Stimulated activated CD8-positive, alpha-beta memory T cell treated with anti-CD3 and anti-CD28 coated beads, Interleukin-7, amount 100 ng/mL, for 4 hours (primary cell): Measurements from ENCODE around the gene MRGPRD.

Source experiments
- DNase-seq, 2 donors: peaks; one replicate each; pipeline ENCODE4 v3.0.0-alpha.2; 2020; ENCODE audit warnings: low read depth in 2 of 2

Gene MRGPRD

GRCh38 chr11:68968306-68969250 is 12.2 kb downstream of the MRGPRD start:
- no peak for DNase-seq

- DNase-seq: no peak
These were observed 13.6 kb downstream of the MRGPRD start for GRCh38 chr11:68966894-68967780.

- no peak for DNase-seq
These were observed 14.6 kb downstream of the MRGPRD start for GRCh38 chr11:68965901-68966853.

GRCh38 chr11:68963779-68964178 is 17.0 kb downstream of the MRGPRD start:
- no peak for DNase-seq

GRCh38 chr11:68962527-68963250 is 18.1 kb downstream of the MRGPRD start:
- DNase-seq: no peak

GRCh38 chr11:68961245-68961644 is 19.5 kb downstream of the MRGPRD start:
- no peak for DNase-seq

GRCh38 chr11:68960294-68961071 is 20.3 kb downstream of the MRGPRD start:
- no peak for DNase-seq

GRCh38 chr11:68959465-68960293 is 21.1 kb downstream of the MRGPRD start:
- DNase-seq: no peak

- no peak for DNase-seq
These were observed 22.6 kb downstream of the MRGPRD start for GRCh38 chr11:68958211-68958610.

- no peak for DNase-seq
These were observed 24.1 kb downstream of the MRGPRD start for GRCh38 chr11:68956547-68957254.

GRCh38 chr11:68956142-68956541 is 24.6 kb downstream of the MRGPRD start:
- no peak for DNase-seq

GRCh38 chr11:68955607-68955958 is 25.2 kb downstream of the MRGPRD start:
- no peak for DNase-seq

- DNase-seq: no peak
These were observed 25.8 kb downstream of the MRGPRD start for GRCh38 chr11:68954836-68955606.

GRCh38 chr11:68950762-68951161 is 30.0 kb downstream of the MRGPRD start:
- no peak for DNase-seq

- DNase-seq: no peak
These were observed 30.5 kb downstream of the MRGPRD start for GRCh38 chr11:68950270-68950669.

- DNase-seq: no peak
These were observed 31.9 kb downstream of the MRGPRD start for GRCh38 chr11:68948935-68949334.

GRCh38 chr11:68948496-68948895 is 32.3 kb downstream of the MRGPRD start:
- DNase-seq: no peak

- DNase-seq: no peak
These were observed 33.6 kb downstream of the MRGPRD start for GRCh38 chr11:68947151-68947550.
